SK-N-SH (cell line): Measurements from ENCODE around the gene NPAS3. TPM values are rescaled to one million over a fixed set of nuclear protein-coding genes. Genes with fewer than 3 reads are reported as not detected.

Experiments used
- CTCF ChIA-PET: fragments of 300-600, 350-600 bp; formaldehyde crosslinking; extraction: SDS; loops from one replicate; lab custom pipeline; 2021; lab: Yijun Ruan, JAX
- POLR2A ChIA-PET: fragments of 350-600 bp; sonication (Branson Sonifier 250); formaldehyde crosslinking; extraction: SDS; loops from one replicate; lab custom pipeline; 2020; ENCODE audit warnings: antibody characterized with exemption, inconsistent platforms; lab: Yijun Ruan, JAX
- DNase-seq: peaks from one replicate; pipeline ENCODE4 v3.0.0; 2012
- H2AFZ ChIP-seq: fragments of 200-600 bp; sonication (generic); 2 replicates; pipeline ENCODE4 v1.8.1; 2016; ENCODE audit warnings: antibody characterized with exemption, mild to moderate bottlenecking, low read depth
- H3F3A ChIP-seq: fragments of 200-600 bp; sonication (generic); replicated peaks from 2 replicates; pipeline ENCODE3; 2016; ENCODE audit warnings: antibody characterized with exemption, mild to moderate bottlenecking; ENCODE audit not compliant: insufficient read depth
- H3K27ac ChIP-seq, 2 experiments: fragments of 200-500 bp in 1 of 2; fragments of 200-600 bp in 1 of 2; sonication (Bioruptor generic) in 1 of 2; sonication (generic), shearing (Covaris generic) in 1 of 2; 2 replicates each; pipeline versions ENCODE4 v1.5.1 to v1.6.1; 2014 to 2016; ENCODE audit warnings: low read depth in 2 of 2, inconsistent platforms in 1 of 2, low read length in 1 of 2, mild to moderate bottlenecking in 1 of 2, mixed read lengths in 1 of 2
- H3K27me3 ChIP-seq: fragments of 200-600 bp; sonication (generic), shearing (Covaris generic); 2 replicates; pipeline ENCODE4 v1.6.1; 2016; ENCODE audit warnings: mixed run types; ENCODE audit not compliant: insufficient read depth
- H3K36me3 ChIP-seq, 2 experiments: fragments of 200-500 bp in 1 of 2; fragments of 200-600 bp in 1 of 2; sonication (Bioruptor generic) in 1 of 2; sonication (generic) in 1 of 2; replicated peaks in 1 of 2; 2 replicates each; pipeline versions ENCODE3 to v1.5.1; 2014 to 2016; ENCODE audit warnings: low read length in 1 of 2, mild to moderate bottlenecking in 1 of 2; ENCODE audit not compliant: insufficient read depth in 2 of 2, control insufficient read depth in 1 of 2
- H3K4me1 ChIP-seq, 2 experiments: fragments of 200-500 bp in 1 of 2; fragments of 200-600 bp in 1 of 2; sonication (Bioruptor generic) in 1 of 2; sonication (generic), shearing (Covaris generic) in 1 of 2; 2 replicates each; pipeline versions ENCODE4 v1.5.1 to v1.6.1; 2014 to 2016; ENCODE audit warnings: low read depth in 1 of 2, low read length in 1 of 2, mixed run types in 1 of 2; ENCODE audit not compliant: insufficient read depth in 2 of 2, control insufficient read depth in 1 of 2
- H3K4me2 ChIP-seq: fragments of 200-600 bp; sonication (generic), shearing (Covaris generic); 2 replicates; pipeline ENCODE4 v1.6.1; 2017; ENCODE audit warnings: mixed run types
- H3K4me3 ChIP-seq, 2 experiments: fragments of 200-500 bp in 1 of 2; fragments of 200-600 bp in 1 of 2; sonication (Bioruptor generic) in 1 of 2; sonication (generic), shearing (Covaris generic) in 1 of 2; 2 replicates each; pipeline versions ENCODE4 v1.5.1 to v1.8.1; 2014 to 2016; ENCODE audit warnings: low read depth in 2 of 2, inconsistent platforms in 1 of 2, low read length in 1 of 2, mild to moderate bottlenecking in 1 of 2, mixed read lengths in 1 of 2, moderate library complexity in 1 of 2
- H3K79me2 ChIP-seq: fragments of 200-600 bp; sonication (generic); 2 replicates; pipeline ENCODE4 v1.8.1; 2017; ENCODE audit warnings: mild to moderate bottlenecking; ENCODE audit not compliant: insufficient read depth
- H3K9ac ChIP-seq: fragments of 200-600 bp; sonication (generic); 2 replicates; pipeline ENCODE4 v1.6.1; 2017; ENCODE audit warnings: mixed run types
- H3K9me2 ChIP-seq: fragments of 200-600 bp; sonication (generic); 2 replicates; pipeline ENCODE4 v1.6.1; 2017; ENCODE audit warnings: mixed run types
- H3K9me3 ChIP-seq: fragments of 200-600 bp; sonication (generic); 2 replicates; pipeline ENCODE4 v1.6.1; 2017; ENCODE audit warnings: mixed run types, mild to moderate bottlenecking, moderate library complexity
- H4K20me1 ChIP-seq: fragments of 200-600 bp; sonication (generic); 2 replicates; pipeline ENCODE4 v1.6.1; 2017; ENCODE audit warnings: mild to moderate bottlenecking, mixed run types; ENCODE audit not compliant: insufficient read depth
- ELF1 ChIP-seq: IDR thresholded peaks from 2 replicates; pipeline ENCODE4 v1.4.0; 2012
- EP300 ChIP-seq, 2 experiments: IDR thresholded peaks; 2 replicates each; pipeline versions ENCODE4 v1.4.0 to v1.6.1; 2012; ENCODE audit warnings: borderline replicate concordance in 1 of 2, low read depth in 1 of 2, low read length in 1 of 2
- GABPA ChIP-seq: IDR thresholded peaks from 2 replicates; pipeline ENCODE4 v1.4.0; 2012; ENCODE audit warnings: low read depth, mild to moderate bottlenecking
- GATA2 ChIP-seq: sonication (generic); formaldehyde crosslinking; IDR thresholded peaks from 2 replicates; pipeline ENCODE4 v1.5.0; 2020; ENCODE audit warnings: mild to moderate bottlenecking, missing genetic modification reagents
- IRF3 ChIP-seq: fragments of 150-350 bp; IDR thresholded peaks from 2 replicates; pipeline ENCODE4 v1.6.1; 2016; ENCODE audit warnings: mild to moderate bottlenecking, low read depth, low read length
- NFIC ChIP-seq: IDR thresholded peaks from 2 replicates; pipeline ENCODE4 v1.4.0; 2012; ENCODE audit warnings: borderline replicate concordance
- PBX3 ChIP-seq: IDR thresholded peaks from 2 replicates; pipeline ENCODE4; 2012
- RAD21 ChIP-seq: IDR thresholded peaks from 2 replicates; pipeline ENCODE4 v1.6.1; 2012; ENCODE audit warnings: mild to moderate bottlenecking, low read length
- RCOR1 ChIP-seq: fragments of 150-350 bp; IDR thresholded peaks from 2 replicates; pipeline ENCODE4 v1.6.1; 2017; ENCODE audit warnings: antibody characterized with exemption, low read length
- REST ChIP-seq: IDR thresholded peaks from 2 replicates; pipeline ENCODE4 v1.6.1; 2012; ENCODE audit warnings: mild to moderate bottlenecking, low read depth, low read length, moderate library complexity
- SIN3A ChIP-seq: IDR thresholded peaks from 2 replicates; pipeline ENCODE4 v1.6.1; 2012; ENCODE audit warnings: low read depth, mild to moderate bottlenecking, low read length, moderate library complexity, borderline replicate concordance
- TEAD4 ChIP-seq: IDR thresholded peaks from 2 replicates; pipeline ENCODE4 v1.4.0; 2012; ENCODE audit warnings: mild to moderate bottlenecking, borderline replicate concordance; ENCODE audit not compliant: insufficient read depth
- USF1 ChIP-seq: IDR thresholded peaks from 2 replicates; pipeline ENCODE4 v1.4.0; 2012; ENCODE audit warnings: low read depth, borderline replicate concordance
- USF2 ChIP-seq: fragments of 150-350 bp; IDR thresholded peaks from 2 replicates; pipeline ENCODE4 v1.6.1; 2017; ENCODE audit warnings: antibody characterized with exemption, low read length, low read depth, borderline replicate concordance
- ZBTB33 ChIP-seq: IDR thresholded peaks from 2 replicates; pipeline ENCODE4 v1.4.0; 2012; ENCODE audit warnings: low read depth, borderline replicate concordance
- WGBS: methylation state at CpG from one replicate; pipeline ENCODE4 v1.1.6; 2017; ENCODE audit warnings: low lambda C conversion rate; 5-methylcytosine and 5-hydroxymethylcytosine counted together
- polyA plus RNA-seq, 3 experiments: library from polyadenylated mRNA; depleted of rRNA; stranded (reverse); fragments of >200 nt; gene quantifications; 2 replicates each; pipeline ENCODE4 v1.2.3, GENCODE V29; 2012

NPAS3 gene
- polyA plus RNA-seq, 1 of the 3 experiments (the other 2 are of a cell fraction), result 4.3 TPM

- no peaks in the 10 kb centered on the region for H4K20me1 ChIP-seq
- CTCF ChIA-PET, result interaction anchor here (1.0 kb wide), 1 partner anchor 288 kb away, joined by 3 read pairs; no protein-coding TSS in a partner anchor
- H3K4me1 ChIP-seq, result peaks cover 0 to 2% of the 10 kb centered on the region in 2 experiments; a peak in 3 of 4 replicates
- TF ChIP-seq RCOR1 (no peak), PBX3 (no peak), GATA2 (no peak), REST (no peak), USF1 (no peak), SIN3A (no peak), TEAD4 (no peak), GABPA (no peak), USF2 (no peak), NFIC (no peak), IRF3 (no peak), ELF1 (no peak), ZBTB33 (no peak), EP300 (IDR thresholded peaks at IDR 0.05; ENCODE audit: borderline replicate concordance in 1 of 2, low read depth in 1 of 2, low read length in 1 of 2) (no peak), RAD21 (no peak)
- TF ChIP-seq, all 33 proteins: peak for 0
- no peak overlapping the region for H3K4me3 ChIP-seq
- no peak overlapping the region for H3K4me2 ChIP-seq
- no peaks in the 10 kb centered on the region for H3K36me3 ChIP-seq
- no peak overlapping the region for H2AFZ ChIP-seq
- no peaks in the 10 kb centered on the region for H3K9me2 ChIP-seq
- H3K79me2 ChIP-seq, result no peaks in the 10 kb centered on the region
- POLR2A ChIA-PET, result no interaction called here
- no peak overlapping the region for H3K9ac ChIP-seq
- no peaks in the 10 kb centered on the region for H3K27me3 ChIP-seq
- no peak for DNase-seq
- H3K9me3 ChIP-seq, result no peaks in the 10 kb centered on the region
- 85% methylated on average over 4 of the region's 4 CpGs for WGBS
- no peak overlapping the region for H3K27ac ChIP-seq
- no peaks in the 10 kb centered on the region for H3F3A ChIP-seq
These were observed 566.7 kb downstream of the NPAS3 start for GRCh38 chr14:33505266-33505962.
